DMS53 treated with DMSO at 0.1 percent for 48 hours (cell line): ENCODE results near the gene DNASE2.
"Not testable (repeated sequence)": the region's sequence is repeated elsewhere in the genome, so short reads cannot be mapped to it uniquely, and the experiment has no call there.

Experiments
- DNase-seq: peaks from one replicate; lab custom pipeline; 2025; ENCODE audit not compliant: unreplicated experiment; lab: John Stamatoyannopoulos, UW

Gene DNASE2

GRCh38 chr19:12881172-12881808 lies at the start of gene DNASE2:
Gene DNASE2 (minus strand): TSS chr19:12881449. CDS start chr19:12881375, 74 bp downstream.
- peak; percentile 83 for DNase-seq

- no peak for DNase-seq
These were observed 48.9 kb upstream of the DNASE2 start for GRCh38 chr19:12930002-12930645.

- DNase-seq: no peak
These were observed 43.5 kb upstream of the DNASE2 start for GRCh38 chr19:12924621-12925310.

GRCh38 chr19:12922959-12923358 lies 41.7 kb upstream of the DNASE2 start:
- no peak for DNase-seq

GRCh38 chr19:12921047-12921446 lies 39.8 kb upstream of the DNASE2 start:
- DNase-seq: no peak

- no peak for DNase-seq
These were observed 37.0 kb upstream of the DNASE2 start for GRCh38 chr19:12918253-12918652.

GRCh38 chr19:12915860-12916259 lies 34.6 kb upstream of the DNASE2 start:
- not testable (repeated sequence) for DNase-seq

GRCh38 chr19:12913851-12914690 lies 32.8 kb upstream of the DNASE2 start:
- peak; percentile 62 for DNase-seq

GRCh38 chr19:12913011-12913561 lies 31.8 kb upstream of the DNASE2 start:
- peak; percentile 87 for DNase-seq

- peak; percentile 81 for DNase-seq
These were observed 31.3 kb upstream of the DNASE2 start for GRCh38 chr19:12912571-12912970.

- DNase-seq: no peak
These were observed 25.9 kb upstream of the DNASE2 start for GRCh38 chr19:12907166-12907565.

GRCh38 chr19:12899891-12900518 lies 18.8 kb upstream of the DNASE2 start:
- DNase-seq: no peak

GRCh38 chr19:12896460-12896859 lies 15.2 kb upstream of the DNASE2 start:
- DNase-seq: no peak

GRCh38 chr19:12893582-12893981 lies 12.3 kb upstream of the DNASE2 start:
- no peak for DNase-seq

- DNase-seq: no peak
These were observed 10.3 kb upstream of the DNASE2 start for GRCh38 chr19:12891553-12892021.

GRCh38 chr19:12890787-12891552 lies 9.7 kb upstream of the DNASE2 start, which contains the start of gene GCDH:
Gene GCDH (plus strand): TSS chr19:12891160. CDS start chr19:12891305, 145 bp downstream.
- peak; percentile 95 for DNase-seq

GRCh38 chr19:12890299-12890786 lies 9.1 kb upstream of the DNASE2 start:
- DNase-seq: not testable (repeated sequence)

GRCh38 chr19:12888006-12888603 lies 6.9 kb upstream of the DNASE2 start:
- no peak for DNase-seq
